GM23338 (cell line): Measurements from ENCODE around the gene ZNF264. TPM values are rescaled to one million over a fixed set of nuclear protein-coding genes. Genes with fewer than 3 reads are reported as not detected.

Experiments
- ZNF331 ChIP-seq: fragments of 250-450 bp; sonication (Bioruptor Pico); IDR thresholded peaks from 2 replicates; pipeline ENCODE4 v1.5.0; 2020; ENCODE audit warnings: low read depth, mild to moderate bottlenecking, moderate library complexity
- polyA plus RNA-seq: library from polyadenylated mRNA; unstranded; fragments of >200 nt; fragmentation: Nextera tagmentation; extraction: Ambion mirVana; gene quantifications from 2 replicates; pipeline ENCODE4 v1.2.1, GENCODE V29; 2016
- total RNA-seq: library from RNA; depleted of rRNA; stranded (reverse); fragments of >200 nt; shearing (Covaris generic); gene quantifications from 2 replicates; pipeline ENCODE4 v1.2.3, GENCODE V29; 2014
- TF ChIP-seq, protein P1 (sequence below): fragments of 250-450 bp; sonication (Bioruptor Pico); IDR thresholded peaks from 2 replicates; pipeline ENCODE4 v1.5.0; 2020; ENCODE audit warnings: mild to moderate bottlenecking, moderate library complexity
- TF ChIP-seq, protein P2 (sequence below): IDR thresholded peaks from one replicate; pipeline ENCODE4 v1.6.1; 2018; ENCODE audit warnings: antibody characterized with exemption; ENCODE audit not compliant: unreplicated experiment
- TF ChIP-seq, protein P3 (sequence below), 2 experiments: fragments of 200-600 bp in 1 of 2; sonication (generic) in 1 of 2; conservative IDR thresholded peaks; 2 replicates each; pipeline versions ENCODE4 v1.5.1 to v1.6.1; 2016 to 2017; ENCODE audit warnings: antibody characterized with exemption in 2 of 2, low read depth in 2 of 2, mild to moderate bottlenecking in 2 of 2, moderate library complexity in 1 of 2

The ZNF264 gene
- total and polyA plus RNA-seq, 2 experiments from 2014 or later = 4.0 to 25.9 TPM

DNA sequence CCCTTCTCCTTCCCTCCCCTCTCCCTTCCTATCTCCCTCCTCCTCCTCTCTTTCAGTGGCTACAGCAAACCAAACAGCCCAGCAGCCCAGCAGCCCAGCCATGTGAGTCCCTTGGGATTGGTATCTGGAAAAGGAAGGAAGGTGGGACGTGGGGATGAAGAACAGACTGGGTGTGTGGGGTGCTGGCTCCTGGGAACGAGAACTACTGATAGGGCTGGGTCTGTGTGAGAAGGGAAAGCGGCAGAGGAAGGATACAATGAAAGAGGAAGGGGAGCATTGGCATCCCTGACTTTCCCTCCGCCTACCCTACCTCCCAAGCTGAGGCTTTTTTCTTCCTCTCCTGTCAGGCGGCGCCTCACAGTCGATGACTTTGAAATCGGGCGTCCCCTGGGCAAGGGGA is 40.4 kb downstream of the ZNF264 start (continued):
- TF ChIP-seq, protein P1, sequence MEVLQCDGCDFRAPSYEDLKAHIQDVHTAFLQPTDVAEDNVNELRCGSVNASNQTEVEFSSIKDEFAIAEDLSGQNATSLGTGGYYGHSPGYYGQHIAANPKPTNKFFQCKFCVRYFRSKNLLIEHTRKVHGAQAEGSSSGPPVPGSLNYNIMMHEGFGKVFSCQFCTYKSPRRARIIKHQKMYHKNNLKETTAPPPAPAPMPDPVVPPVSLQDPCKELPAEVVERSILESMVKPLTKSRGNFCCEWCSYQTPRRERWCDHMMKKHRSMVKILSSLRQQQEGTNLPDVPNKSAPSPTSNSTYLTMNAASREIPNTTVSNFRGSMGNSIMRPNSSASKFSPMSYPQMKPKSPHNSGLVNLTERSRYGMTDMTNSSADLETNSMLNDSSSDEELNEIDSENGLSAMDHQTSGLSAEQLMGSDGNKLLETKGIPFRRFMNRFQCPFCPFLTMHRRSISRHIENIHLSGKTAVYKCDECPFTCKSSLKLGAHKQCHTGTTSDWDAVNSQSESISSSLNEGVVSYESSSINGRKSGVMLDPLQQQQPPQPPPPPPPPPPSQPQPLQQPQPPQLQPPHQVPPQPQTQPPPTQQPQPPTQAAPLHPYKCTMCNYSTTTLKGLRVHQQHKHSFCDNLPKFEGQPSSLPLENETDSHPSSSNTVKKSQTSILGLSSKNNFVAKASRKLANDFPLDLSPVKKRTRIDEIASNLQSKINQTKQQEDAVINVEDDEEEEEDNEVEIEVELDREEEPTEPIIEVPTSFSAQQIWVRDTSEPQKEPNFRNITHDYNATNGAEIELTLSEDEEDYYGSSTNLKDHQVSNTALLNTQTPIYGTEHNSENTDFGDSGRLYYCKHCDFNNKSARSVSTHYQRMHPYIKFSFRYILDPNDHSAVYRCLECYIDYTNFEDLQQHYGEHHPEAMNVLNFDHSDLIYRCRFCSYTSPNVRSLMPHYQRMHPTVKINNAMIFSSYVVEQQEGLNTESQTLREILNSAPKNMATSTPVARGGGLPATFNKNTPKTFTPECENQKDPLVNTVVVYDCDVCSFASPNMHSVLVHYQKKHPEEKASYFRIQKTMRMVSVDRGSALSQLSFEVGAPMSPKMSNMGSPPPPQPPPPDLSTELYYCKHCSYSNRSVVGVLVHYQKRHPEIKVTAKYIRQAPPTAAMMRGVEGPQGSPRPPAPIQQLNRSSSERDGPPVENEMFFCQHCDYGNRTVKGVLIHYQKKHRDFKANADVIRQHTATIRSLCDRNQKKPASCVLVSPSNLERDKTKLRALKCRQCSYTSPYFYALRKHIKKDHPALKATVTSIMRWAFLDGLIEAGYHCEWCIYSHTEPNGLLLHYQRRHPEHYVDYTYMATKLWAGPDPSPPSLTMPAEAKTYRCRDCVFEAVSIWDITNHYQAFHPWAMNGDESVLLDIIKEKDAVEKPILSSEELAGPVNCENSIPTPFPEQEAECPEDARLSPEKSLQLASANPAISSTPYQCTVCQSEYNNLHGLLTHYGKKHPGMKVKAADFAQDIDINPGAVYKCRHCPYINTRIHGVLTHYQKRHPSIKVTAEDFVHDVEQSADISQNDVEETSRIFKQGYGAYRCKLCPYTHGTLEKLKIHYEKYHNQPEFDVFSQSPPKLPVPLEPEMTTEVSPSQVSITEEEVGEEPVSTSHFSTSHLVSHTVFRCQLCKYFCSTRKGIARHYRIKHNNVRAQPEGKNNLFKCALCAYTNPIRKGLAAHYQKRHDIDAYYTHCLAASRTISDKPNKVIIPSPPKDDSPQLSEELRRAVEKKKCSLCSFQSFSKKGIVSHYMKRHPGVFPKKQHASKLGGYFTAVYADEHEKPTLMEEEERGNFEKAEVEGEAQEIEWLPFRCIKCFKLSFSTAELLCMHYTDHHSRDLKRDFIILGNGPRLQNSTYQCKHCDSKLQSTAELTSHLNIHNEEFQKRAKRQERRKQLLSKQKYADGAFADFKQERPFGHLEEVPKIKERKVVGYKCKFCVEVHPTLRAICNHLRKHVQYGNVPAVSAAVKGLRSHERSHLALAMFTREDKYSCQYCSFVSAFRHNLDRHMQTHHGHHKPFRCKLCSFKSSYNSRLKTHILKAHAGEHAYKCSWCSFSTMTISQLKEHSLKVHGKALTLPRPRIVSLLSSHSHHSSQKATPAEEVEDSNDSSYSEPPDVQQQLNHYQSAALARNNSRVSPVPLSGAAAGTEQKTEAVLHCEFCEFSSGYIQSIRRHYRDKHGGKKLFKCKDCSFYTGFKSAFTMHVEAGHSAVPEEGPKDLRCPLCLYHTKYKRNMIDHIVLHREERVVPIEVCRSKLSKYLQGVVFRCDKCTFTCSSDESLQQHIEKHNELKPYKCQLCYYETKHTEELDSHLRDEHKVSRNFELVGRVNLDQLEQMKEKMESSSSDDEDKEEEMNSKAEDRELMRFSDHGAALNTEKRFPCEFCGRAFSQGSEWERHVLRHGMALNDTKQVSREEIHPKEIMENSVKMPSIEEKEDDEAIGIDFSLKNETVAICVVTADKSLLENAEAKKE (CRISPR knock-in tag) = no peak
- TF ChIP-seq, protein P2, sequence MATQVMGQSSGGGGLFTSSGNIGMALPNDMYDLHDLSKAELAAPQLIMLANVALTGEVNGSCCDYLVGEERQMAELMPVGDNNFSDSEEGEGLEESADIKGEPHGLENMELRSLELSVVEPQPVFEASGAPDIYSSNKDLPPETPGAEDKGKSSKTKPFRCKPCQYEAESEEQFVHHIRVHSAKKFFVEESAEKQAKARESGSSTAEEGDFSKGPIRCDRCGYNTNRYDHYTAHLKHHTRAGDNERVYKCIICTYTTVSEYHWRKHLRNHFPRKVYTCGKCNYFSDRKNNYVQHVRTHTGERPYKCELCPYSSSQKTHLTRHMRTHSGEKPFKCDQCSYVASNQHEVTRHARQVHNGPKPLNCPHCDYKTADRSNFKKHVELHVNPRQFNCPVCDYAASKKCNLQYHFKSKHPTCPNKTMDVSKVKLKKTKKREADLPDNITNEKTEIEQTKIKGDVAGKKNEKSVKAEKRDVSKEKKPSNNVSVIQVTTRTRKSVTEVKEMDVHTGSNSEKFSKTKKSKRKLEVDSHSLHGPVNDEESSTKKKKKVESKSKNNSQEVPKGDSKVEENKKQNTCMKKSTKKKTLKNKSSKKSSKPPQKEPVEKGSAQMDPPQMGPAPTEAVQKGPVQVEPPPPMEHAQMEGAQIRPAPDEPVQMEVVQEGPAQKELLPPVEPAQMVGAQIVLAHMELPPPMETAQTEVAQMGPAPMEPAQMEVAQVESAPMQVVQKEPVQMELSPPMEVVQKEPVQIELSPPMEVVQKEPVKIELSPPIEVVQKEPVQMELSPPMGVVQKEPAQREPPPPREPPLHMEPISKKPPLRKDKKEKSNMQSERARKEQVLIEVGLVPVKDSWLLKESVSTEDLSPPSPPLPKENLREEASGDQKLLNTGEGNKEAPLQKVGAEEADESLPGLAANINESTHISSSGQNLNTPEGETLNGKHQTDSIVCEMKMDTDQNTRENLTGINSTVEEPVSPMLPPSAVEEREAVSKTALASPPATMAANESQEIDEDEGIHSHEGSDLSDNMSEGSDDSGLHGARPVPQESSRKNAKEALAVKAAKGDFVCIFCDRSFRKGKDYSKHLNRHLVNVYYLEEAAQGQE = no peak
- TF ChIP-seq ZNF331 (CRISPR knock-in tag) = no peak
- TF ChIP-seq, protein P3, sequence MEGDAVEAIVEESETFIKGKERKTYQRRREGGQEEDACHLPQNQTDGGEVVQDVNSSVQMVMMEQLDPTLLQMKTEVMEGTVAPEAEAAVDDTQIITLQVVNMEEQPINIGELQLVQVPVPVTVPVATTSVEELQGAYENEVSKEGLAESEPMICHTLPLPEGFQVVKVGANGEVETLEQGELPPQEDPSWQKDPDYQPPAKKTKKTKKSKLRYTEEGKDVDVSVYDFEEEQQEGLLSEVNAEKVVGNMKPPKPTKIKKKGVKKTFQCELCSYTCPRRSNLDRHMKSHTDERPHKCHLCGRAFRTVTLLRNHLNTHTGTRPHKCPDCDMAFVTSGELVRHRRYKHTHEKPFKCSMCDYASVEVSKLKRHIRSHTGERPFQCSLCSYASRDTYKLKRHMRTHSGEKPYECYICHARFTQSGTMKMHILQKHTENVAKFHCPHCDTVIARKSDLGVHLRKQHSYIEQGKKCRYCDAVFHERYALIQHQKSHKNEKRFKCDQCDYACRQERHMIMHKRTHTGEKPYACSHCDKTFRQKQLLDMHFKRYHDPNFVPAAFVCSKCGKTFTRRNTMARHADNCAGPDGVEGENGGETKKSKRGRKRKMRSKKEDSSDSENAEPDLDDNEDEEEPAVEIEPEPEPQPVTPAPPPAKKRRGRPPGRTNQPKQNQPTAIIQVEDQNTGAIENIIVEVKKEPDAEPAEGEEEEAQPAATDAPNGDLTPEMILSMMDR (conservative IDR thresholded peaks at IDR 0.05; ENCODE audit: low read depth in 2 of 2) = no peak
